ENCODE results near the gene ITLN1.

Gene ITLN1

DNA sequence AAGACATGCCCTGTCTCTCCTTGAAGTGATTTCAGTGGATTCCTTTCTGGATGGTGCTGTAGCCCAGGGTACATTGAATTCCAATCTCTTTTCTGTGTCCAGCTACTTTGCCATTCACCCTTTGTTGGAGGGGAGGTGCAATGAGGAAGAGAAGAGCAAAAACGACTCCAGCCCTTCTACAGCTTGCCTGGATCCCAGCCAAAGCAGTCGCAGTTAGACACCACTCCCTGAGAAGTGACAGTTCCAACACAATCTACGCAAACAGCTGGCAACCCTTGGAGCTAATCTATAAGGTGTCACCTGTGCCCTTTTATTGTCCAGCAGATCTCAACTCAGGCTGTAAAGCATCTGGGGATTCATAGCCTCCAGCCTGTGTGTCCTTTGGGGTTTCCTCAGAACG, 26.9 kb downstream of the ITLN1 start:
- DNase-seq (ENCODE audit: low read depth): no peak

GRCh38 chr1:160855181-160855981, 29.6 kb downstream of the ITLN1 start:
- DNase-seq (ENCODE audit: low read depth): no peak

- no peak for DNase-seq (ENCODE audit: low read depth)
Measured at GRCh38 chr1:160853754-160854153, 31.2 kb downstream of the ITLN1 start.

DNA sequence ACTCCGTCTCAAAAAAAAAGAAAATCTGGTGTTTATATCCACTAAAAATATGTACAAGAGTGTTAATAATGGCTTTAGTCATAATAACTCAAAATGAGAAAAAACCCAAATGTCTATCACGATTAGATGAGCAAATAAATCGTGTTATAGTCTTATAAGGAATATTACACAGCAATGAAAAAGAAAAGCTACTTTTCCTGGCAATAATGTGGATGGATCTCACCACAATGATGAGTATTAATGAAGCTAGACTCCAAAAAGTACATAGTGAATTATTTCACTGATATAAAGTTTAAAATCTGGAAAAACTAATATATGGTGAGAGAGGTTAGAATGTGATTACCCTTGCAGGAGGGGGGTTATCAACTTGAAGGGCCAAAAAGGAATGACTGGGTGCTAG, 32.0 kb downstream of the ITLN1 start:
- no peak for DNase-seq (ENCODE audit: low read depth)

DNA sequence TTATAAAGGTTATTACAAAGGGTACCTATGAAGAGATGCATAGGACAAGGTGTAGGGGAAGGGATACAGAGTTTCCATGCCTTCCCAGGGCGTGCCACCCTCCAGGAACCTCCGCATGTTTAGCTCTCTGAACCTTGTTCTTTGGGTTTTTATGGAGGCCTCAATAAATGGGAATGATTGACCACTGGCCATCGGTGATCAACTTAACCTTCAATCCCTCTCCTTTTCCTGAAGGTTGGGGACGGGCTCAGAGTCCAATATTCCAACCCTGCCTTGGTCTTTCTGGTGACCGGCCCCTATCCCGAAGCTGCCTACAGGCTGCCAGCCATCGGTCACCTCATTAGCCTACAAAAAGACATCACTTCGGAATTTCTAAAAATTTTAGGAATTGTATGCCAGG, 34.0 kb downstream of the ITLN1 start:
- DNase-seq (ENCODE audit: low read depth): no peak

DNA sequence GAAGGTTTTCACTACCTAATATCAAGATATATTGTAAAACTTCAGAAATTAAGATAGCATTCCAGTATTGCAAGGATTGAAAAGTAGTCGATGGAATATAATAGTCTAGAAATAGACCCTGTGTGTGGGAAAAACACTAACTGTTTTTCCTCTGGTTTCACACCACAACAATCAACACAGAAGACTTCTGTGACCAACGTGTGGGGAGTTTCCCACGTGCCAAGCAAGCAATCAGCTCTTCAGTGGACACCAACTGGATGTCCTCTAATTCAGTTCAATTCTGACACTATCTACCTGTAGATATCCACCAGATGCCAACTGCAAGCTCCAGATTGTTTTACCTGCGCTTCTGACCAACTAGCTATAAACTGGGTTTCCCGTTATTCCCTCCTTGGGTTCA, 34.4 kb downstream of the ITLN1 start:
- no peak for DNase-seq (ENCODE audit: low read depth)

GRCh38 chr1:160846281-160846680, 38.7 kb downstream of the ITLN1 start:
- DNase-seq (ENCODE audit: low read depth): no peak

GRCh38 chr1:160844447-160845232, 40.3 kb downstream of the ITLN1 start:
- no peak for DNase-seq (ENCODE audit: low read depth)

- DNase-seq (ENCODE audit: low read depth): no peak
Measured at GRCh38 chr1:160841079-160841478, 43.9 kb downstream of the ITLN1 start.

DNA sequence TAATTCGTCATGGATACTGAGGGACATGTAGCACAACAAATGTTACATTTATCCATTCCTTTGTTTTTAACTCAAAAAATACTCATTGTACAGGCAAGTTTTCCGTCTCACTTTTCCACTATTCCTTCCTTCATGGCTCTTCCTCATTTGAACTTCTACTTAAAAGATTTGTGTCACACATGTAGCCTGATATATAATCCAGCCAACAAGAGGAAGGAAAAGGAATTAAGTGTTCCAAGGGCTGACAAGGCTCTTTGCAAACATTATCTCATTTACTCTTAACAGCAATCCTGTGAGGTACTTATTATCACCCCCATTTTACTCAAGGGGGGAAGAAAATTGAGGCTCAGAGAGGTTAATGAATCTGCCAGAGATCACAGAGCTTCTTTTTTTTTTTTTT, 45.2 kb downstream of the ITLN1 start:
- no peak for DNase-seq (ENCODE audit: low read depth)

DNA sequence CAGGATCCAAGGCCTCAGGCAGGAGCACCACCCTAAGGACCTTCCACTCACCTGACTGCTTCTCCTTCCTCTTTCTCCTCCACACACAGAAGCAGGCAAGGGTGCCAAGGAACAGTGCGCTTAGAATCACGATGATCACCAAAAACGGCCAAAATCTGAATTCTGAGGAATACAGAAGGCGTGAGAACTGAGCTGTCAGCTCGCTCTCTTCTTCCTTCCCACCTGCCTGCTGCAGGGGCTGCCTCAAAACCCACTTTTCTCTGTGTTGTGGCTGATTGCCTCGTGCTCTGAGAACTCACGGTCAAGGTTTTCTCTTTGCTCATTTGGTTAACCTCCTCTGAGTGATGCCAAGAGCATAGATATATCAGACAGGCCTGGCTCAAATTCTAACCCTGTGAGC, 46.1 kb downstream of the ITLN1 start:
- no peak for DNase-seq (ENCODE audit: low read depth)

DNA sequence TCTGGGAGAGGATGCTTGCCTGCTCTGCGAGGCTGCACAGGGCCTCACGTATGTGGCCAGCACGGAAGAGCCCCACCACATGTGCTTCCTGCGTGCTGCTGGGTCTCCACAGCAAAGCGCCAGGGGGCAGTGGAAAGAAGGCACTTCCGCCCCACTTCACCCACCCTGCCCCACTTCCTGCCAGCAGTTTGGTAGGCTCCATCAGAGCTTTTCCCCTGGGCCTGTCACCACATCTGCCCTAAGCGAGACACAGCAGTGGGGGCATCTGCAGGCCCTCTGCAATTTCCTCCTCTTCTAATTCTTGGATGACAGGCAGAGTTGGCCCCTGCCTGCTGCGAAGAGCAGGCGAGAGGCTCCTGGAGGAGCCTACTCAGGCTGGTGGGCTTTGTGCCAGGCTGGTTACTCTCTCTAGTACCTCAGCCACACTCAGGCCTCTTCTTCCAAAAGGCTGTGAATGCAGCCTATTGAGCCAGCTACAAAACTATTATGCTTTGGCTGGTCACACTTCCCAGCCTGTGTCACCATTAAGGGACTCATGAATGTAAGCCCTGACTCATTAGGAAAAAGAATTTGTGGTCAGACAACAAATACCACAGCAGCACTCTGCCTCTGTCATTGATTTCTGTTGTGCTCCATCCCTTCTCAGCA, 47.3 kb downstream of the ITLN1 start:
- no peak for DNase-seq (ENCODE audit: low read depth)

GRCh38 chr1:160836981-160837557, 47.9 kb downstream of the ITLN1 start:
- DNase-seq (ENCODE audit: low read depth): no peak

GRCh38 chr1:160836561-160836960, 48.4 kb downstream of the ITLN1 start:
- DNase-seq (ENCODE audit: low read depth): no peak

DNA sequence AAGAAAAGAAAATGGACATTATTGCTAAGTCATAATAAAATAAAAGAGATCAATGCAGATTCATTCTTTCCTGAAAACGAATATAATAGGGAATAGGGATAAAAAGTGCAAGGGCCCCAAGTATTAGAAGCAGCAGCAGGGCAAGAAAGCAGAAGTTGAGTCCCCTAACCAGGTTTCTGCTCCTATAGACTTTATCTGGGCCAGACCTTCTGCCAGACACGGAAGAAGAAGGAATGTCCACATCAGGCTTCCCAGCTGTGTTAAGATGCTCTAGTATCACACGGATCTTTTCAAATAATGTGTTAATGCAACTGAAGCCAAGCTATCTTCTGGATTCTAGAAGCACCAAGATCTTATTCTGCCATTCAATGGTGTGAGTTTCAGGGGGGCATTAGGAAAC, 49.2 kb downstream of the ITLN1 start:
- no peak for DNase-seq (ENCODE audit: low read depth)

DNA sequence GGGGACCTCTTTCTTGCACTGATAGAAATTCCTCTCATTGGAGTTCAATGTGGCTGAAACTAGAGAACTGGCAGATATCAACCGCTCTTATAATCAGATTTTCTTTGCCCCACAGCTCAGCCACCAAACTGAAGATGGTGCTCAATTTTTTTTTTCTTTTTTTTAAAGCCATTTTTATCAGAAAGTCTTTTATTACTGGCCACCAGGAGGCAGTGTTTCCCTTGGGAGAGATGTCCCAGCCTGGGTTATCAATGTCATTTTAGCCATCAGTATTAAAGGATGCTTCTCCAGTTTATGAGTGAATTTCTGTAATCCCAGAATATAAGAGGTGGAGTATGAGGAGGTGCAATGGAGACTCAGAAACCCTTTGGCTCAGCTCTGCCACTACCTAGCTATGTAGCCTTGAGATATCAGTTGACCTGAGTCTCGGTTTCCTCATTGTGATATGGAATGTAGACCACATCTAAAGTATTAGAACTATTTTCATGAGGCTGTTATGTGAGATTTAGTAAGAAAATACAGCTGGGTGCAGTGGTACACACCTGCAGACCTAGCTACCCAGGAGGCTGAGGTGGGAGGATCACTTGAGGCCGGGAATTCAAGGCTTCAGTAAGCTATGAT, 49.9 kb downstream of the ITLN1 start:
- DNase-seq (ENCODE audit: low read depth): no peak

GRCh38 chr1:160830321-160831153, 54.4 kb downstream of the ITLN1 start:
- DNase-seq (ENCODE audit: low read depth): no peak

DNA sequence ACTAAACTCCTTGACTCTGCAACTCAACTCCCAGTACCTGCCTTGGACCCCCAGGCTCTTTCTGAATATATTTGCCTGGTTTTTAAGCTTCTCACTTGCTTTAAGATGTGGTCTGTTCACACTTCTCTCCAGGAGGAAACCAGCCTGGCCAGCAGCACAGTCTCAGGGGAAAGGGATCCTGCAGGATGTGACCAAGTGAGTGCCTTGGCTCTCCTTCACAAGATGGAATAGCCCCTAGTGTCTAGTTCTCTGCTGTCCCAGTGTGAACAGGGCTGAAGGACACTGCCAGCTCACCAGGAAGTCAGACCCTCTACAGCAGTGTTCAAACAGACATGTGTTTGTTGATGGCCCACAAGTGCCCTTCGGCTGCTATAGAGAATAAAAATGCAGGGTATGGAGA, 55.2 kb downstream of the ITLN1 start:
- no peak for DNase-seq (ENCODE audit: low read depth)

- no peak for DNase-seq (ENCODE audit: low read depth)
Measured at GRCh38 chr1:160827418-160827817, 57.6 kb downstream of the ITLN1 start.

DNA sequence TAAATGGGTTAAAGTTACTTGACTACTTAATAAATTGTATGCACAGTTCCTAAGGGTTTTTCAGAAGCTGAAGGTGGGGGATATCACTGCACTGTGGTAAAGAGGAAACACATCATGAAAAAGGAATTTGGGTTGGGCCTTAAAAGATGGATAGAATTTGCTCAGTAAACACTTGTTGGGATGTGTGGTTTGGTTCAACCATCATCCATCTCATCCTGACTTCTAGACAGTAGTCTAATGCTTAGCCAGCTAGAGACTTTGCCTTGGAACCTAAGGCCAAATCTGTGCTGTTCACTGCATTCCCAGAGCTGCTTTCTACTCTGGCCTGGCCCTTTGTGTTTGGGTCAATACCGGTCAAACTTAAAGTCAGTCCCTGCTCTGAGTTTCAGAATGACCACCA, 58.4 kb downstream of the ITLN1 start:
- DNase-seq (ENCODE audit: low read depth): no peak

Data from GM04504 (cell line).